NCI-H146 (cell line): Measurements from ENCODE around the gene ARHGAP10.

Source experiments
- DNase-seq: peaks from one replicate; lab custom pipeline; 2025; lab: John Stamatoyannopoulos, UW

The ARHGAP10 gene

DNA sequence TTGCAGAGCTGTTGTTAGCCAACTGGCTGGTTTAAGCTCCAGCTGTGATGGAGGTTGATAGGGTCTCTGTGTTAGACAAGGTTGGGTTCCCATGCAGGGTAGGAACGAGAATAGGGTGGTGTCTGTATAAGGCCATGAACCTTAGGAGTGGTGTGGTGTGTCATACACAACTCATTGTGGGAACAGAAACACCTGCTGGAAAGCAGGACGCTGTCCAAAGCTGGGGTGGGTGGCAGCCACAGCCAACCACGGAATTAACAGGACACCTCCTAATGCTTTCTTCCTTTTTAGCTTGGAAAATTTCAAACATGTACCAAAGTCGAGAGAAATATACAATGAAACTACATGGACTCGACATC, 94.4 kb downstream of the ARHGAP10 start:
- no peak for DNase-seq

DNA sequence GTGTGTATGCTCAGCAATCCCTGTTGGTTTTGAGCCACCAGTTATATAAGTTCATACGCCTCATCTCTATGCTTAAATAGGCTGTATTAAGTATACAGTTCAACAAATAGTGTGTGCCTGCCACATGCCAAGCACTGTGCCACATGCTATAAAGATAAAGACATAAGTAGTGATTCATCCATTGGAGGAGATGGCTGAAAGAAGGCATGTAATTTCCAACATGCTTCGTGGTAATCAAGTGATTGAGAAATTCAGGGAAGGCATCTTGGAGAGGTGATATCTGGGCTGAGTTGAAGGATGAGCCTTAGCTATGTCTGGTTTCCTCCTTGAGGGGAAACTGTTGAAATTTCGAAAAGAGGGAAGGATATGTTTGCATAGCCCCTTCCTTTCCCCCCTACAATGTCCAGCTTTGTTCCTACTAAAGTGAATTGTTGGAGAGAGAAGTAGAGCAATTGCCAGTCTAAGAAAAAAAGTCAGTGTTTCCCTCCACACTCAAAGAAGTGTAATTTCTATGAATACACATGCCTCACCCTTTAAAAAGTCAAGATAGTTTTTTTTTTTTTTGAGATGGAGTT, 96.5 kb downstream of the ARHGAP10 start:
- no peak for DNase-seq

DNA sequence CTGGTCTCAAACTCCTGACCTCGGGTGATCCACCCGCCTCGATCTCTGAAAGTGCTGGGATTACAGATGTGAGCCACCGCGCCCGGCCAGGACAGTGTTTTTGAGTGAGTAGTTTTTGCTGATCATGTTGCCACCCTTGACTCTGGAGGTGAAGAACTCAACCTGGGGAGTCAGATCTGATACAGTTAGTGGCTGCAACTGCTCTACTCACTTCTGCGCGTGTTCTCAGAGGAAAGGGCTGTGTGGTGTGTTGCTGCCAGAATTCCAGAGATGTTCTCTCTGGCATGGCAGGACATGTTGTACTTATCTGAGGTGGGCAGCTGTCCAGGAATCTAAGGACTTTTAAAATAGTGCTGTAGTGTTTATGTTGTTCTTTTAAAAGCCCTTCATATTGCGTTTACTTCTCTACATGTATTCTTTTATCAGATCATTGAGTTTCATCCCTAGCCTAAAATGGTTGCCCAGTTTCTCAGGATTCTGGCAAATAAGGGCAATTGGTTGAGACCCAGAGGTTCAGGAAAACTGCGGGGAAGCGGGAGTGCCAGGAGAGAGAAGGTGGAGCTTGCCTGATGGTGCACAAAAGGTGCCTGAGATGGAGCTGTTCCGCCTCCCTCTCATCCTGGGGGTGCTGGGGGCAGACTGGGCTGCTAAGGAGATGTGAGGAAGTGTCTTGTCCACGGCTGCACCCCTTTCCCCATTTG, 97.7 kb downstream of the ARHGAP10 start:
- no peak for DNase-seq

DNA sequence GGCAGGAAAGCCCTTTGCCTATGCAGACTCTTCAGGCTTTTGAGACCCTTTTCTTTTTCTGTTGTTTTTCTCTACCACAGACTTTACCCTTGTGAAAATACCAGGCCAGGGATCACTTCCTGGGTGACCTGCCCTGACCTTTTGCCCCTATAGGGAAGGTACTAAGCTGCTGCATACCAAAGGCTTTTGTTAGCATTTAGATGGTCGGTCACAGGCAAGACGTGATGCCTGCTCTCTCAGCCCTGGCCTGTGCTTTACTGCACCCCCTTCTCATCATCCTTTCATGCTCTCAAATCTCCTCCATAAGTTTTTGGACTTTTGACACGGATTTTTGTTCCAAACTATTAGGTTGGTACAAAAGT, 98.2 kb downstream of the ARHGAP10 start:
- DNase-seq, result no peak

DNA sequence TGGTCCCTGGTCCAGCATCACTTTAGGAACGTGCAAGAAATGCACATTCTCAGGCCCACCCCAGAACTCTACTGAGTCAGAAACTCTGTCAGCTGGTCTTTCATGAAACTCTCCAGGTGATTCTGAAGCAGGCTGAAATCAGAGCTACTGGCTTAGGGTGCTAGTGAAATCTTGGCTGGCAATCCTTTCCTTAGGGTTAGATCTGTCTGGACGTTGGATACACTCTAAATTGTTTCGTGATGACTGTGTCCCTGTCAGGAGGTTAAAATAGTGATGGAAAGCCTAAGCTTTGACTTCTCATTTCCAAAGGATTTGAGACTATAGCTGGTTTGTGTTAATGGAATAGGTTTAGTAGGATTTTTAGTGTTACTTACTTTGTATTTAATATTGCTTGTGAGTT, 99.1 kb downstream of the ARHGAP10 start:
- DNase-seq, result no peak

DNA sequence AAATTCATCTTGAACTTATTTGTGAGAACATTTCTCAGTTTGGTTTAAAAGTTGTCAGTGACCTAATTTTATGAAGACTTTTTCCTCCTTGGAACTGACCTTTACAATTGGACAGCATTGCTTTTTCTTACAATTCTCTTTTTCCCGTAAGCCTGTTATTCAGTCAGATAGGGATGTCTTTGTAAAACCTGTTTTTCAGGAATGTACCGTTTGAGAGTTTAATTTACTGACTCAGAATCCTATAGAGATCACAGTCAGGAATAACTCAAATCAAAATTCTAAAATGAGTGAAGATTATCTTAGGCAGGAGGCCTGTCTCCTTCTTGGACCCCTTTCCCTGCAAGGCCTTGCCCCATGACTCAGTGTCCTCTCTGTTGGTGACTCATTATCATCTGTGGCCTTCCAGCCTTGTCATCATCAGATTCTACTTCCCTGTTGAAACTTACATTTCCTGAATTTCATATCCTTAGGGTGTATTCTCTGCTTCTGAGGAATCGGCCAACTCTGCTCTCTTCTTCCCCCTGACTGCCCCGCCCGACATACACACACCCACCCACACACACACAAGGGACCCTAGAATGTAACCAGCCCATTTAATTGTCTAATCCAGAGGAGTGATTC, 99.8 kb downstream of the ARHGAP10 start:
- DNase-seq, result no peak

DNA sequence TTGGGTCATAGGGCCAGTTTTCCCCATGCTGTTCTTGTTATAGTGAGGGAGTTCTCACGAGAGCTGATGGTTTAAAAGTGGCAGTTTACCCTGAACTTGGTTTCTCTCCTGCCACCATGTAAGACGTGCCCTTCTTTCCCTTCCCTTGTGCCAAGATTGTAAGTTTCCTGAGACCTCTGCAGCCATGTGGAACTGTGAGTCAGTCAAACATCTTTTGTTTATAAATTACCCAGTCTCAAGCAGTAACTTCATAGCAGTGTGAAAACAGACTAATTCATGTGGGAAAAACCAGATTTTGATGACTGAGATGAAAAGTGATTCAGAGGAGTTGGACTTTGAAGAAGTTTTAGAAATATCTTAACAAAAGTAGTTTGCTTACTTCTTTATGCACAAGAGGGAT, 101.4 kb downstream of the ARHGAP10 start:
- DNase-seq, result no peak

DNA sequence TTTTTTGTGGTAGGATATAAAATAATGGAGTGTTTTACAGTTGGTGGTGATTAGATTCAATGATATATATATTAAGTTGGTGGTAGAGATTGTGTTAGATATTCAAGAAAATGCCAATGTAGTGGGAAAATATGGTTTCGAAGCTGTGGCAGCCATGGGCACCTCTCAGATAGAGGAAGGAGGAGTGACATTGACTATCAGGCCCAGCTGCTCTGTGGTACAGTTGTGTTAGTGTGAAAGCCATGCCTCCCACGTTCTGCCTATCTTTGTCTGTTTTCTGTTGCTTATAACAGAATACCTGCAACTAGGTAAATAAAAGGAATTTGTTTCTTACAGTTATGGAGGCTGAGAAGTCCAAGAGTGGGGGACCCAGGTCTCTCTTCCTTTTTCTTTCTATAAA, 101.9 kb downstream of the ARHGAP10 start:
- DNase-seq, result no peak

DNA sequence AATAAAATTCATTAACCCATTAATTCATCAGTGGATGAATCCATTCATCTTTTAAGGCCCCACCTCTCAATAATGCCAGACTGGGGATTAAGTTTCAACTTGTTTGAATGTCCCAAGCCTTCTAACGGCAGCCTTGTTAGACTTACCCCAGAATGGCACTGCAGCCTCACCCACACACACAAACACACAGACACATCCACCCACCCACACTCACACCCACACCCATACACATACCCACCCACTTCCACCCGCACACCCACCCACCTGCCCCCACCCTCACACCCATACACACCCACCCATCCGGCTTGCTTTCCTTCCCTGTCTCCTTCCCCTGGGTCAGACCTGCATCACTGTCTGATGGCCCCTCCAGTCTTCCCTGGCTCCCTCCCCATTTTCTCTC, 102.6 kb downstream of the ARHGAP10 start:
- DNase-seq, result no peak

DNA sequence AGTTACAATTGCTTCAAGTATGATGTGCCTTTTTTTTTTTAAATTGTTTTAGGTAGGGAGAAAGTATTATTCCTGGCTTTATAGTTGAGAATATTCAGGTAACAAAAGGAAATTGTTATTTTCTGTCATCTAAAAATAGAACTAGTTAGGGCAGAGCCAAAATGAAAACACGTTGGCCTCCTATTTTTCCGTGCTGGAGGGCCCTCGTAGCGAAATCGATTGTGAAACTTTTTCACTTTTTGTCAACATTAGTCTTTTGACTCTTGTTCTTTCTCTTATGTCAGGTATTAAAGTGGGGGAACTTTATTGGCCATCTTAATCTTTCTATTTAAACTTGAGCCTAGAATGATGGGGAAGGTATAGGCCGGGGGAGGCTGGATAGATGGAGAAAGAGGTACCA, 104.9 kb downstream of the ARHGAP10 start:
- no peak for DNase-seq

DNA sequence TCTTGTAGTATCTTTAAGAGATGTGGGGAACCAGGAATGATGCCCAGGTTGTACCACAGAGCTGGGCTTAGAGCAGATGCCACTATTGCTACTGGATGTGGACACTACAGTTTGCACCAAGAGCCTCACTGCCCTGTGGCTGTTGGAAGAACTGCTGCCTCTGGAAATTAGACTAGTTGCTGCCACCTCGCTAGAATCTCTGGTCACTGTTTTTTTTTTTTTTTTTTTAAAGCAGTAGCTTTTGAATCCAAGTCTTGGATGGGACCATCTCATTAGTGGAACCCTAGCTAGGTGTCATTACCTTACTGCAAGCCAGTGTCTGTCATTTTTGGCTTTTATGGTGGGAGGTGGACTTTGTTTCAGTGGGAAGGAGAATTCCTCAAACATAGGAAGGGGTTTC, 105.5 kb downstream of the ARHGAP10 start:
- DNase-seq, result no peak

DNA sequence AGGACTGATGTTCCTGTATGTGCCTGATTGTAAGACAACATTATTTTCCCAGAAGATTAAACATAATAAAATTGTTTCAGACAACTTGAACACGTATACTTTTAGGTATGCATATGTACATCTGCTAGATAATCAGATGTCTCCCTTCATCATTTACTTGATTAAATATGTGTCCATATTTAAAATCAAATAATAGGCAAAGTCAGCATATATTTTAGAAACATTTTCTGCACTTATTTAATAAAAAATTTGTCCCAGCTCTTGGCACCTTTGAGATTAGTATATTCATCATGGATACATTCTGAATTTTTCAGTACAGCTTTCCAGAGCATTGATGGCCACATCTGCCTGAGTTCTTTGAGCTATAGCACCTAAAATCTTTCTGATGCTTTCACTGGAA, 106.0 kb downstream of the ARHGAP10 start:
- no peak for DNase-seq

DNA sequence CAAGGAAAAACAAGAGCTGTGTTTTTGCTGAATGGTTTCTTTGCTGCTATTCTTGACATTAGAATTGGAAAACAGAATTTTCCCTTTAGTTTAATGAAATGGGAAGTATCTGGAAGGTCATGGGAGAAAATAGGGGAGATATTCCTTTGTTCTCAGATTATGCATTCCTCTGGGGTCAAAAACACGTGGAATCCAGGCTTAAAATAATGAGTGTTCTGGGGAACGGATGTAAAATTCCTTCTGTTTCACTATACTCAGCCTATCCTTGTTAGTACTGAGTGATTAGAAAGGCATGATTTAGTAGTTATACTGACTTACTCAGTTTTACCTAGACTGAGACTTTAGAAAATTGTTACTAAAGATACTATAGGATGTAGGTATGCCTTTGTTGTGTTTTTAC, 107.3 kb downstream of the ARHGAP10 start:
- no peak for DNase-seq

DNA sequence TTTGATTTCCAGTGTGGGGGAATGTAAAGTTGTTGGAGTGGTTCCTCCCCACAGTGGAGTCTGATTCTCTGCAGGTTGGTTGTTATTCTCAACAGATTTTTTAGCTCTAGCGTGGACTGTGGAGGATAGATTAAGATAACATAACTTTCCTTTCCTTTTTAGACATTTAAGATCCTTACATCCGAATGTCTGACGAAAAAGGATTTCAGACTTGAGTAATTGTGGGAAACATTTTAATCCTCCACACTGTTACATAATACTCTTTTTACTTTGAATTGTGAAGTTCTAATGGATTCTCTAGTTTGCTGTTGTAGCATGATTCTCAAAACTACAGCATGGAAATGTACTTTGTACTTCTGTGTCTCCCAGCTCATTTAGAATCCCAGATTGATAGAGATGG, 107.8 kb downstream of the ARHGAP10 start:
- no peak for DNase-seq

DNA sequence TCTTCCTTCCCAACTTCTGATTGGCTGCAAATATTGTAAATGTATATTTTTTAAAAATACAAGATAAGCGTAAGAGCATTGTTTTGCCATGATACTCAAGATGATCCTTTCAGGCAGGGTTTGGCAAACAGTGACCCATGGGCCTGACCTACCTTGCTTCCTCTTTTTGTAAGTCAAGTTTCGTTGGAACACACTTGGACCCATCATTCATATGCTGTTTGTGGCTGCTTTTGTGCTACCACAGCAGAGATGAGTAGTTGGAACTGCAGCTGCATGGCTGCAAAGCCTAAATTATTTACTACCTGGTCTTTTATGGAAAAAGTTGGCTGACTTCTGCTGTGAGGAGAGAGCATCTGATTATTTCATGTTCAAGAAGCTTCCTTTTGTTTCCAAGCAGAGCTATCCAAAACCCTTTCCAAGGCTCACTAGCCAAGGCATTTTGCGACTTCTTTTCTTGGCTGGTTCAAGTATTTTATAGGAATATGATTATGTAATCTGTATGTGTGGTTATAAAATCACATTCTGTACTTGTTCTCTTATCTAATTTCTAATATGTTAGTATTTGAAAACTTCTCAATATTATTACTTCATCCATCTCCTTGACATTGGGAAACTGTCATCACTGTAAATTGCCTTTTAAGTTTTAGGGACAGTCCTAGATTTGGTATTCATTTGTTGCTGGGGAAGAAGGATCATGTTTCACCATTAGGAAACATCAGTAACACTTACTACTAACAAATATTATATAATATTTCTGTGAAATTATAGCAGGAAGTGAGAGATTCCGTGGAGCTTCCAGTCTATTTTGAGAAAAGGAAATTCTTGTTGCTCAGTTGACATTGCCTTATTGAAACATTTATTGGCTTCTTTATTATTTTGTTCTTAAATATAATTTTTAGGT, 109.2 kb downstream of the ARHGAP10 start:
- DNase-seq, result no peak

DNA sequence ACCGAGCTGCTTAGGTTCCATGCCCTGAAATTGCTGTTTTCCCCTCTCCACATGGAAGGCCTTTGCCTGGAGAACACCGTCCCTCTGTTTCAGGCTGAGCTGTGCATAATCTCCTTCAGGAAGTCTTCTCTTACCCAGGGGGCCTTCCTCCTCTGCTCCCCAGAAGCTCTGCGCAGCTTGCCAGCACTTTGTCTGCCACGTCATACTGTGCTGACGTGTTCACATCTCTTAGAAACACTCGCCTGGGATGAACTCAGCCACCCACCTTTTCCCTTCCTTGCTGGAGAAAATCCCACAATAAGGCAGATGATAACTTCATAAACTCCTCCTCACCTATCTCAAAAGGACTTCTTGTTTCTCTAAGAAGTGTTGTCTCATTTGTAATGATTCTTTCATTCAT, 110.7 kb downstream of the ARHGAP10 start:
- no peak for DNase-seq

DNA sequence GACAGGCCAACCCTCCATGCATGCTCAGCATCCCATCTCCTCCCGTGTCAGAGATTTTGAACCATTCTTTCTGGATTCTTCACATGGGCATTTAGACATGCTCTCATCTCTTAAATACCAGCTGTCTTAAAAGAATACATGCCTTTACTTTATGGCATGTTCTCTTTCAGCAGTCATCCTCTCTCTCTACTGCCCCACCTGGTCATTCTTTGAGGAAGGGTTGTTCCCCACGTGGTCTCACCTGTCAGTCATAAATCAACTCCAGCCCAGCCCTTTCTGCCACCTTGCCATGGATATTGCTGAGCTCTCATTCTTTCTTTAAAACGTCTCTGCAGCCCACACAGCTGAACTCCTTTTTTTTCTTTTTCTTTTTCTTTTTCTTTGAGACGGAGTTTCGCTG, 111.3 kb downstream of the ARHGAP10 start:
- peak; percentile 0 for DNase-seq

DNA sequence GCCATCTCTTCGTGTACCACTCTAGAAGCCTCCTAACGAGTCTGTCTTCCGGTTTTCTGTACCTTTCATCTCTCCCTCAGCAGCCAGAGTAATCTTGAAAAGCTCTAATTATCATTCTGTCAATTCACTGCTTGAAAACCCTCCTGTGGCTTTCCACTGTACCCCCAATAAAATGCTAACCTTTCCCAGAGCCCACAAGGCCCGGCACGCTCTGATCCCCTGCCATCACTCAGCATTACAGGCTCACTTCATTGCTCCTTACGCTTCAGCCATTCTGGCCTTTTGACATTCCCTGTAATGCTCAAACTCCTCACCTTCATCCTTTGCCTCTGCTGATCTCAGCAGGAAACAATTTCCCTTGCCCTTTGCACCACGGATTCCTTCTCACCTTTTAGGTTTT, 112.9 kb downstream of the ARHGAP10 start:
- no peak for DNase-seq

DNA sequence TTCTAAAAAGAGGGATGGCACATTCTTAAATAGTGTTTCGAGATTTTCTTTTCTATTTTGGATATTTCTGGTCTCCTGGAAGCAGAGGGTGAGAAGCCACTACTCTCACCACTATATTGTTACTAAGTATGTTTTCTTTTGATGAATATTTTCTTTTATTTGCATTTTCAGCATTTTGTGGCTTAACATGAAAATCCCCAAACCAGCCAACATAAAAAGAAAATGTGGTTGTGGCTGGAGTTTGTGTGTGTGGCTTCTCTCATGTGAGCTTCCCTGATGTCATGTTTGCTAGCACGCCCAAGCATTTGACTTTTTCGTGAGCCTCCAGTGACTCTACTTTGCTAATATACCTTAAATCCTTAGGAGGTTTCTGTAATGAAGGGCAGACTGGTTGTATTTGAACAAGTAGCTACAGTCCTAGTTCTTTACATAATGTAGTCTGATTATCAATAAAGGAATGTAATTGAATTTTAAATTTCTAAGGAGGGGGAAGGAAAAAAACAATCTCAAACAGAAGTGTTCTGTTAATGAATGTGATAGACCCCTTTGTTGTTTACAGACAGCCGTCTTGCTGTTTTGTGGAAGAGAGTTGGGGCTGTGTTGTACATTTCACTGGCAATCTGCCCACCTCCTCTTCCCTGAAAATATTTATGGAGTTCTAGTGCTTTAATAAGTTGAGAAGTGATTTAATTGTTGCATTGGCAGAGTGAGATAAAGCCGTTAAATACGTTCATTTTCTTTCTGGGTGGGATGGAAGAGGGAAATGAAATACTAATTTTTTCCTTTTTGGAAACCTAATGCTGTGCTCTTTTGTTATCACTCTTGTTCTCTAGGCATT, 114.6 kb downstream of the ARHGAP10 start:
- DNase-seq, result no peak

DNA sequence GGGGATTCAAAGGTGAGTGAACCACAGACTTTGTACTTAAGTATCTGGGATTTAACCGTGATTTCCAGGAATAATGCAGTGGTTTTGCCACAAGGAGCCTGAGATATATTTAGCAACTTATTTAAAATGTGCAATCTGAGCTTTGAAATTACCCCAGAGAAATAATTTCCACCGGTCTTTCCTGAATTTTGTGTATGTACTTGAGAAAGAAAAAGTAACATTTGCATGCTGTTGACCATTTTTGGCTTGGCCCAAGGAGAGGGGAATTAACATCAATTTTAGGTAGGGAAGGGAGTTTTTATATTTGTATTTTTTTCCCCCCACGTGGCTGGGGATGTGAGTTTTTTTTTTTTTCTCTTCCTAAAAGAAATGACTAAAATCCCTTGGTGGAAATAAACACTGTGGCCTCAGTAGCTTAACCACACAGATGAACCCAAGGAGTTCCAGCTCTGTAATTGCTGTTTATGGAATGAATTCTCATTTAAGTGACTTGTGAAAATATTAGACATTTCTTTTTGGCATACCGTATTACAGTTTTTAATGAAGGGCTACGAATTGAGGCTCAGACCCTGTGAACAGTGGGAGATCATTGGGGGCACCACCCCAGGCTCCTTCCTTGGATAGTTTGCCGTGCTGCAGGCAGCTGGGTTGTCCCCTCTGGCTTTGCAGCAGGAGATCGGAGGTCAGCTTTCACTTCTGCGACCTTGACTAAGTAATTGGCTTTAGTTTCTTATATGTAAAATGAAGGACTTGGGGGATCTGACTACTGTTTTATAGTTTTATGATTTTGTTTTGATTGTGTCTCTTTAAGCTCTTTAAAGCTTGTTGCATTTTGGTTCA, 116.1 kb downstream of the ARHGAP10 start:
- no peak for DNase-seq

DNA sequence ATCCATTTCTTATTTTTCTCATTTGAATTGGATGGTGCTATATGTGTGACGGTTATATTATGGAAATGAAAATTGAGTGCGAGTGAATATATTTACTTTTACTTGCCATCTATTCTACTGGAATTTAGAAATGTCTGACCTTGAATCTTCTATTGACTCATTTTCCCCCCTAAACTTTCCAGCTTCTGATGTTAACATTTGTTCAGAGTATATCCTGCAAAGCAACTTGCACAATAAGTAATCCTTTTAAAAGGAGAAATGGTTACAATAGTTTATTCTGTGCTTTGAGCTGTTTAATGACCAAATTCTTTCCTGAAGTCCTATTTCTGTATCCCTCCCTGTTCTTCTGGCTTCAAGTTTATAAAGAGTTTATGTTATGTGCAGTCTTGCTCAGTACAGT, 116.7 kb downstream of the ARHGAP10 start:
- DNase-seq, result no peak
